ENCODE results near the gene MYO1D.

MYO1D gene

DNA sequence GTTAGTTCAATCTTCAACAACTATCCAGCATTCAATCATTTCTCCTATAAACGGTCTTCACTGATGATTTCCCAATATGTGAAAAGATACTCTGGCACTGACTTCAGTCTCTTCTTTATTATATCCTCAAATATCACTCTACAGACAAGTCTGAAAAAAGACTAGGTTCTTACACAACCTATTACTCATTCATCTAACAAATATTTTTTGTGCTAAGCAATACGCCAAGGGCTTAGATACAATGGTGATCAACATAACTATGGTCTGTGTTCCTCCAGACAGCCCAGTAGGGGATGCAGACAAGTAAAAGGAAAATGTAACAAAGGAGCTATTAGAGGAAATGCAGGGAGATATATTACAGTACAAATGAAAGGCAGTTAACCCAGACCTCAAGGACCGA lies 63.9 kb downstream of the MYO1D start:
- DNase-seq = no peak

DNA sequence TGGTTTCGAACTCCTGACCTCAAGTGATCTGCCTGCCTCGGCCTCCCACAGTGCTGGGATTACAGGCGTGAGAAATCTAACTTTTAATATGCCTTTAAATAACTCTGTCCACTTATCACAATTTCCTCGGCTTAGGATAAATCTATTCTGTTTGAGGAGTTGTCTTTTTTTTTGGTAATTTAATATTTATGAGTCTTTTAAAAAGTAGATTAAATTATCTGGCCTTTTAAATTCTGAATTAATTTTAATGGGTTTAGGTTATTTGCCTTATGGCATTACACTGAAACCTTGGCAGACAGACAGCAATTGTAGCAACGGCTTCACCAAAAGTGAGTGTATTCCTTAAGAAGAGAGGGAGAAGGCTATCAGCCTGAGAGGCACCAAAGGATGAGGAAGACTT lies 66.2 kb downstream of the MYO1D start:
- no peak for DNase-seq

DNA sequence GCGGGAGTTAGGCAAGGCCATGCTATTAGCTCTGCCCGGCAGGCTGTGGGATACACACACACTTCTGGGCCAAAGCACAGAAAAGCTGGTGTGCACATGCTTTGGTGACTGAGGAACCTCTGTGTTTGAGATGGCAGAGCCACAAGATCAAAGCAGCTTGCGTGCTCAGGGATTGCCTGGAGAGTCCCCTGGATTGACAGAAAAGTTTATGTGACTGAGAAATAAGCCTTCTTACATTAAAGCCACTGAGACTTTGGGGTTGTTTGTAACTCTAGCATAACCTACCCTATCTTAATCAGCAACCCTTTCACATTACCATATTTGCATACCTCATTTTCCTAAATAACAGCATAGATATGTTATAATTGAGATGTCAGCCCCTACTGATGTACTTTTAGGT lies 69.3 kb downstream of the MYO1D start:
- no peak for DNase-seq

DNA sequence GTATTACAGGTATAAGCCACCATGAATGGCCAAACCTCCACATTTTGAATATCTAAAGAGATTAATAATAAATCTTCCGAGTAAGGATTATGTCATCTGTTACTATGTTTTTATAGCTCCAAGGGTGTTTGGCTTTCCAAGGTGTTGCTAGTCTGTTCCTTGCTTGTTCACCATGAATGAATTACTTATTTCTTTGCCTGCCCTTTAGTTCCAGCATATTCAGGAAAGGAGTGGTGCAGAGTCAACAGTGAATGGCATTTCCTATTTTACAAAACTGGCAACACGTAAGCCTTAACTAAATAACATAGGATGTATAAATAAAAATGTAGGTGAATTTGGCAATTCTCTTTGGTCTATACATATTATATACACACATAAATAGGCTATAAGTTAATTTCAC lies 70.3 kb downstream of the MYO1D start:
- DNase-seq = no peak

DNA sequence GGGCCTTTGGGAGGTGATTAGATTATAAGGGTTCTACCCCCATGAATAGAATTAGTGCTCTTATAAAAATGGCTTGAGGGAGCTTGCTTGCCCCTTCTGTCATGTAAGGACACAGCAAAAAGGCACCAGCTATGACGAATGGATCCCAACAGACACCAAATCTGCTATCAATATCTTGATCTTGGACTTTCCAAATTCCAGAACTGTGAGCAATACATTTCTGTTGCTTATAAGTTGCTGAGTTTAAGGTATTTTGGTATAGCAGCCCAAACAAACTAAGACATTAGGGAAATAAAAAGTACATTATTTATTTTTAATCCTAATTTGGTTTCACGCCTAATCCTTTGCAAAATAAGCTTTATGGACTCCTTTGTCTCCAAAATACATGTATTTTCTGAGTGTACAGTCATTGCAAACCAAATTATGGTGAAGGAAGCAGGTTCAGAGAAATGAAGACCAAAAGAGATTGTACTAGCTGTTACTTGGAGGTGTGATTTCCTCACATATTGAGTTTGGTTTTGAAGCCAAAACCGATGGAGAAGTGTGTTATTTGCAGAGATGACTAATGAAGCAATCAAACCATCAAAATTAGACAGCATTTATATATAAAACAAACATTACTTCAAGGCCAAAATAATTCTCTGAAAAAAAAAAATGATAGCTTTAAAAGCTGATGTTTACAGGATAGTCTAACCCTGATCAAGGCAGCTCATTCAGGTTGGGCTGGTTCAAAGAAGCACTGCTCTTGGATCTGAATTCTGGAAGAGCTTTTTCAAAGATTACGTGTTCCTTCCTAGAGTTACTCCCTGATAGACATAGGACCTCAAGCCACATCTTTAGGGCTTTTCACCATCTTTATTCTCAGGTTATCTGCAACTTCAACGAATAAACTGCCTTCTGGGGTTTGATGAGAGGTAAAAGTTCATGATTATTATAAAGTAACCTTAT lies 71.6 kb downstream of the MYO1D start:
- no peak for DNase-seq

DNA sequence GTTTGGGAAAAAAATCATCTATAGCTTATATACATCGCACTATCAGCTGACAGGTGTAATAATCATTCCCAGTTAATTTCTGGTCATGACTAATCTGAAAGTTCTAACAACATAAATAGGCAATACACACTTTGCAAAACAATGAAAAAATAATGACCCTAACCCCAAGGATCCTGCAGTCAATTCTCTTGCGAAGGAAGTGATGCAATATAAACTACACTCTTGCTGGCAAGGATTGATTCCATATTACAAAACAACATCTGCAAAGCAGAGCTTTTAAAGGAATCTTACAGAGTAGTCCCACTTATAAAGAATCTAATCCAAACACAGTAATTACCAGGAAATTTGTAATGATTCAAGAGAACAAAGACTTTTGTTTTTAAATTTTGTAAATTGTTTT lies 73.4 kb downstream of the MYO1D start:
- no peak for DNase-seq

DNA sequence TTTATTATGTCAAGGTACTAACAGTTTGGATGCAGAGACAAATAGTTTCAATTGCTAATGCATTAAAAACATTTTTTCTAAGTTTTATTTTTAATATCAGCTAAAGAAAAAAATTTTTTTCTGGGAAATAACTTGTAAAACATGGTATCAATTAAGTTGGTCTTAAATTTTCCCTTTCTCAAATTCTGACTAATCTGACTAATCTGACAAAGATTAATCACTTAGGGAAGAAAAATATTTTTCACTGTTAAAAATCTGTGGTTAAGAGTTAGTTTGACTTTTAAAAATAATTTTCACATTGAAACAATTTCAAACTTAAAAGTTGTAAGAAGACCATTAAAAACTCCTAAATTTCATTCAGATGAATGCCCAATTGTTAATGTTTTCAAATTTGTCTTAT lies 74.6 kb downstream of the MYO1D start:
- no peak for DNase-seq

DNA sequence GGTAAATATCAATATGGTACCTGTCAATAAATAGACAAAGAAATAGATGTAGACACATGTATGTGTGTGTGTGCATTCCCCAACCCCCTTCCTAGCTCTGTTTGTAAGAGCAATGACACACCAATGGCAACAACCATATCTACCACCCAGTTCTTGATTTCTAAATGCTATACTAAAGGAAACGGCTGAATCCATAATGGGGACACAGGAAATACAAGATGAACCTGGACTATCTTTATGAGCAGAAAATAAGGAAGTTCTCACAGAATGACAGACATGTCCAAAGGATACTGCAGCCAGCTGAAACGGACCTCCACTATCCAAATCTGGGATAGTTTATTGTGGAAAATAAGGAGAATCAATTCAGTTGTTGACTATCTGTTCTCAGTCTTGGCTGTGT lies 75.3 kb downstream of the MYO1D start:
- DNase-seq = no peak

DNA sequence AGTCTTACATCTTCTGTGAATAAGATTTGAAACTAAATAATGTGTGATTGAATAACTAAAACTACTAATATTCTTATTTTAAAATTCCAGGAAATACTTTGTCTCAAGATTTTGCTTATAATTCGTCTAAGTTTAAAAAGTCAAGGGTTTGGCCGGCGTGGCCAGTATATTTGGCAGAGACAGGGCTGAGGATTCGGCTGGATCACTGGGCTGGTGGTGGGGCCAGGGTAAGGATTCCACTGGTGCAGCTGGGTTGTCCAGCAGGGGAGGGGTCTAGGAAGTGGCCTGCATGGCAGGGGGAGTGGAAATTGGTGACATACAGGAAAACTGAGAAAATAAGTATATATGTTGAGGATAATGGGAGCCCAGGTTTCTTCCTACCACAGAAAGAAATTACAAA lies 75.7 kb downstream of the MYO1D start:
- DNase-seq = no peak

DNA sequence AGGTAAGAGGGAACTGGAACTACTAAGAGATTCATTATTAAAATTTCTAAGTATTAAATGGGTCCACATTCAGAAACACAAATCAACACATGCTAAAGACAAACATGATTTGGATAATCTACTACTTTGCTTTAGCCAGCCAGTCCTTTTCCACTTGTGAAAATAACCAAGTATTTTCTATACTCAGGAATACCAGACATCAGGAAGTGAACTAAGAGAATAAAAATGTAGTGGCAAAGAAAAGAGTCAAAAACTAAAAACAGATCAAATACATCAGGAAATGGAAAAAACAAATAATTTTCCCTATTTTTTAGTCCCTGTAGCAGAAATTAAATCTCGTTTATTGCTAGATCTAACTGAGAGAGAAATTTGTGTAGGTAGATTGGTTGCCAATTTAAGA lies 78.0 kb downstream of the MYO1D start:
- no peak for DNase-seq

DNA sequence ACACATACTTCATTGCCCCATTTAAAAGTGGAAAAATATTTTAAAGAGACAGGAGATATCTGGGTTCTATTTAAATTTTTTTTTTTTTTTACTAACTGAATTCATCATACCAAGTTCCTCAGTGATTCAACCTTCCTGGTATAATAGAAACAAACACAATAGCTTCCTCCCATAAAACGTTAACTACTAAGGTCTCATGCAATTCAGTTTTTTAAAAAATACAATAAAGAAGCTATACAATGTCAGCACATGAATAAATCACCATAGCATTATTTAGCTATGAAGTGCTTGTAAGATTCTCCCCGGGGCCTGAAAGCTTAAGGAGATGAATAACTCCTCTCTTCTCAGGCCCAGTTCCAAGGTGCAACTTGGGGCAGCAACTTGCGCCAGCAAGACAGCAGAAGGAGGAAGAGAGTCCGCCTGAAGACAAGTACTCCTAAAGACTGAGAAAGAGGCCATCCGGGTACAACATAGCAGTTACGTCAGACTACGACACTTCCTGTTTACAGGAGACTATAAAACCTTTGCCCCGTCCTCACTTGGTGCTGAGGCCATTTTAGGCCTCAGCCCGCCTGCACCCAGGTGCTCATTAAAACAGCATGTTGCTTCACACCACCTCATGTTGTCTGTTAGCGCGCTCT lies 81.5 kb downstream of the MYO1D start:
- no peak for DNase-seq

DNA sequence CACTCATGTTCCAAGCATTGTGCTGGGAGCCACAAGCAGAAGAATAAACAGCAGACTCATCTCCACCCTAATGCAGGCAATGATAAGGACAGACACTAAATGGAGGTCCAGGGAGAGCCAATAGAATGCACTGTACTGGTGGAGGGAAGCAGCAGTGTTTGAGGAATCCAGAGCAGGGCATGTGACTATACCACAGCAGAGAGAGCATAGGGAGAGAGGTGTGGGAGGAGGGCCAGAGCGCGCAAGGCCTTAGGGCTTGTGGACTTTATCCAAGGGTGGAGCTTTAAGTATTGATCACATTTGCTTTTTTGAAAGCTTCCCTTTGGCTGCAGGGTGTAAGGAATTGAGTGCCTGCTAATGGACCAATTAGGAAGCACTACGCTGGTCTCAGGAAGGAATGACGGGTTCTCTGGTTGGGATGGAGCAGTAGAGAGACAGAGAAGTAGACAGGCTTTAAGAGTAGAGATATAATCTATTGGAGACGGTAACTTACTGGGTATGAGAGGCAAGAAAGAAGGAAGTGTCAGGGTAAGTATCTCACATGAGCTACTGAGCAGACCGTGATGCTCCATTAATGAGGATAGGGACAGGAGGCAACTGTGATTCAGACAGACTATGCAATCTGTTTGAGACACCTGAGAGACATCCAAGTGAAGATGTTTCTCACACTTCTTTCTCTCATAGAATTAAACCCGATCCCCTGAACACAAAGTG lies 82.2 kb downstream of the MYO1D start:
- no peak for DNase-seq

DNA sequence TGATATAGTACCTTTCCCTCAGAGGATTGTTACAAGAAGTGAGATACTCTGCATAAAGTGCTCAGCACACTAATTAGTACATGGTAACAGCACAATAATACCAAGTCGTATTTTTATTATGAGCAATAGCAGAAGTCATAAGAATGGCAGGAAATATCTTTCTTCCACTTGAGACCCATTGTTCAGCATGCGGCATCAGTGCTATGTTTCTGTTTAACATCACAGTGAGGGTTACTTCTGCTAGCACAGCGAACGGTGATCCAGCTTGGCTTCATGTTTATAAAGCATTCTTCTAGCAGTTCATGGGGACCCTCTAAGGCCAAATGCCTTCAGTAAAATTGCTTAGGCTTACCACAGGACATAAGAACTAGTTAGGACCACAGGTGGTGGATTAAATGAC lies 83.1 kb downstream of the MYO1D start:
- no peak for DNase-seq

DNA sequence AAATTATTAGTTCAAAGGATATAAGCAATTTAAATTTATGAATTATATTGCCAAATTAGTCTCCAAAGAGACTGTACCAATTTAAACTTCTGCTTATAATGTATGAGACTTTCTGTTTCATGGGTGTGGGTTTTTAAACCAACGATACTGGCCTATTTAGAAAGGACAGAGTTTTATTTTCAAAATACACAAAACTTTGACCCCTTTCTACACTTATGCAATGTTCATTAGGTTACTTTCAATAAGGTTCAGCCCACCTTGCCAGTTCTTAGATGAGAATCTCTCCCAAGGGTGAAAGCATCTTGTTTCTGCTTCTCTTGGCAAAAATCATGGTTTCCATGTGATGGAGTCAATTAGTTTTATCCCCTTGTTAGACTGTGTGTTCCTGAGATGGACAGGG lies 84.7 kb downstream of the MYO1D start:
- no peak for DNase-seq

DNA sequence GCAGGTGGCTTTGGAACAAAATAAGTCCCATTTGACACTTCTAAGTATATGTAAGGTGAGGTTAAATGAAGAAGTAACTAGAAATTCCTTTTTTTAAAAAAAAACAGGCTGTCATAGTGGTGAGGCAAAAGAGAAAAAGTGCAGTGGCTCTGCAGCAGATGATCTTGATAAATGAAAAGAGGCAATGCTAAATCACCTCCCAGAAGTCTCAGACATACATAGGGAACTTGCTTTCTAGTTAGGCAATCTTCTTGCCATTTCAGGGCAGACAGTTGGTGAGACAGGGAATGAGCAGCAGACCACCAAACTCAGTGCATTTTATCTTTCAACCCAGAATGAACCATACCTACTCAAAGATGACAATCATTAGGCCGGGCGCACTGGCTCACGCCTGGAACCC lies 90.8 kb downstream of the MYO1D start:
- no peak for DNase-seq

DNA sequence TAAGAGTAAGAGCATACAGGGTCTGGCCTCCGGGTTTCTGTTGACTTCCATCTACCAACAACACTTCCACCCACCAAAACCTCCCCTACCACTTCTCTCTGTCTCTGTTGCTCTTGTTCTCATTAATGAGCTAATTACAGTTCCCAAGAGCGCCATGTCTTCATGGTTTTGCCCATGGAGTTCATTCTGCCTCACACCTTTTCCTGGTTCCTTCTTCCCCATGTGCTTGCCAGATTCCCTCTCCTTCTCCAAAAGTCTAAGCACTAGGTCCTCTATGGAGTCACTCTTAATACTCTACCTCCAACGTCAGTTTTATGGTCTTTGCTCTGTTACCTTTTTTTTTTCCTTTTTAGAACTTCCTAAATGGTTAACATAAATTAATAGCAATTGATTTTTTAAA lies 92.8 kb downstream of the MYO1D start:
- no peak for DNase-seq

DNA sequence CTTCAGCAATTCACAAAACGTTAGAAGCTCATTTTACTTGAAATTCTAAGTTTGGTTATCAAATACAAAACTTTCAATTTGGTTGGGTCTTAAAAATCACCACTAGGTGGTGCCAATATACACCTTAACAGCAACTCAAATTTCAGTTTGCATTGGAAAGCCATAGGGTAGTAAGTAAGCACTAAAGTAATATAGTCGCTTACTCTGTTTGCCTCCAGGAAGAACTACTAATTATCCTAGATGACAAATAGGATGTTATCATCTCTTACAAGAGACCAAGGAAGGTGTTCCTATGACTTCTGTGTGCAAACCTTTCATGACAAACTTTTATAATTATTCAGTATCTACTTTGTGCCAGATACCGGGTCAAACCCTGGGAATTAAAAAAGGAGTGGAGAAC lies 93.3 kb downstream of the MYO1D start:
- no peak for DNase-seq

DNA sequence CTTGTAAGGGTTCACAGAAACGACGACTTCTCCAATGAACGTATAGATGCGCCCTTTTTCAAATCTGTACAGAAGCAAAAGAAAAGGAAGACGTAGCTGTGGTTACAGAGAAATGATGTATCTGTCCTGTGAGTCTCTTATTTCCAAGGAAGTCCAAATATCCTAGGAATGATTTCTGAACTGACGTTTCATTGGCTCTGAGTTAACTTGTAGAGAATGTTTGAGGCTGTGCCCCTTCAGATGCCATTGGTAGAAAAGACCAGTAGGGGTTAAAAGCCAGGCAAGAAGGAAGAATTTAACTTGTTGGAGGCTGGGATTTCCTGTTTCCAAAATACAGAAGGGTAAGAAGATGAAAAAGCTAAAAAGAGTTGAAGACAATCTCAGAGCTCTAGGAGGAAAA lies 96.2 kb downstream of the MYO1D start:
- DNase-seq = no peak

DNA sequence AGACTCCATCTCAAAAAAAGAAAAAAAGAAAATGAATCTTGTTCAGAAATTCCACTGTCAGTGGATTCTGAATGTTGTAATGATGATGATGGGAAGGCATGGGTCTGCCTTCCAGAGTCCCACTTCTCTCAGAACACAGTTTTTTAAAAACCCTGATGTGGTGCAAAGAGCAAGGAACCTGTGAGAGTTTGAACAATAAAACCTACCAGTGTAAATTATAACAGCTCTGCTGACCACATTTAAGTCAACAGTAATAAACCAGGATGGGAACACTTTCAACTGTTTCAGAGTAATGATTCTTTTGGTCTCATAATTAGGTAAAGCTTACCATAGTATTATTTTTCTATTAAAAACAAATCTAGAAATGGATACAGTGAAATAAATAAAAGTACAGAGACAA lies 99.0 kb downstream of the MYO1D start:
- no peak for DNase-seq

DNA sequence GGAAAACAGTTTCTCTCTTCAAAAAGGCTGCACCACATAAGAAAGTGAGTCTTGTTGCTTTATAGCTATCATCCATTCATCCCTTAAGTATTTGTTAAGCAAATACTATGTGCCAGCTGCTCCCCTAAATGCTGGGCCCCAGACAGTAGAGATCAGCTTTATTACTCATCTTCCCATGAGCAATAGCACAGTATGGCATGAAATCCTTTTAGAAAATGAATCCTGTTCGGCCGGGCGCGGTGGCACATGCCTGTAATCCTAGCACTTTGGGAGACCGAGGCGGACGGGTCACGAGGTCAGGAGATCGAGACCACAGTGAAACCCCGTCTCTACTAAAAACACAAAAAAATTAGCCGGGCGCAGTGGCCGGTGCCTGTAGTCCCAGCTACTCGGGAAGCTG lies 99.5 kb downstream of the MYO1D start:
- DNase-seq = no peak

DNA sequence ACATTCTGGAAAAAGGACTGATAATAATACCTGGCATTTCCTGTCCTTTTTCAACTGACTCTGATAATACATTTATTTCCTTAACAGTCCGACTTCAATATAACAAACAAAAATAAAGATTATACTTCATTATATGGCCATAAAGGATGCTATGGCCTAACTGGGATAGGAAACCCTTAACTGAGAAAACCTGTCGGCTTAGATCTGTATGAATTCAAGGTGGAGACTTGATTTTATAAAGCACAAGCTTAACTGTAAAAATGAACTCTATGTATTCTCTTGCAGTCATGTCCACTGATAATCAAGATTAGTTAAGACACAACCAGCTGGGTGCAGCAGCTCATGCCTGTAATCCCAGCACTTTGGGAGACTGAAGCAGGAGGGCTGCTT lies 102.2 kb downstream of the MYO1D start:
- DNase-seq = no peak

DNA sequence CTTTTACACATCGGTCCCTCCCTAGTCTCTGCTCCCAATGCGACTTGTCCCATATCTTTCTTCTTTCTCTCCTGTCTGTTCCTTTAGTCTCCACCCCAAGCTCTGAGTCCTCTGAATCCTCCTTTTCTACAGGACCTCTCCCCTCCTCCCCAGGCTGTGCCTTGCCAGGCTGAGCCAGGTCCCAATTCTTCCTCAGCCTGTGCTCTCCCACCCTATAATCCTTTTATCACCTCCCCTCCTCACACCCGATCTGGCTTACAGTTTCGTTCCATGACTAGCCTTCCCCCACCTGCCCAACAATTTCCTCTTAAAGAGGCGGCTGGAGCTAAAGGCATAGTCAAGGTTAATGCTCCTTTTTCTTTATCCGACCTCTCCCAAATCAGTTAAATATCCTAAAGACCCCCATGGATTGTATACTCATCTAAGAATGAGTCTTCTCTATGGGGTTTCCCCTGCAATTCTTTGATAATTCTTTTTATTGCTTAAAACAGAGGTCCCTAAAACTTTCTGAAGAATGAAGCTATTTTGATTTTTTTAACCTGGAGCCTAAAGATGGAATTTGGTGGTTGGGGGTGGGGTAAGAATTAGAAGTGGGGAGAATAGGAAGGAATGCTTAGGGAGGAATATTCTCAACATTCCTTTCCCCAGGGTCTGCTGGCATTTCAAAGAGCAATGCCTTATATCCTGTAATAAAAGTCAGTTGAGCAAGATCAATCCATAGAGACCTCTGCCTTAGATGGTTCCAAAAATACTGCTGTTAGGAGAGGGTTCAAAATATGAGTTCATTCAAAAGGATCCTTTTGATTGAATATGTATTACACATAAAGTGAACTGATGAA lies 102.8 kb downstream of the MYO1D start:
- DNase-seq = no peak

DNA sequence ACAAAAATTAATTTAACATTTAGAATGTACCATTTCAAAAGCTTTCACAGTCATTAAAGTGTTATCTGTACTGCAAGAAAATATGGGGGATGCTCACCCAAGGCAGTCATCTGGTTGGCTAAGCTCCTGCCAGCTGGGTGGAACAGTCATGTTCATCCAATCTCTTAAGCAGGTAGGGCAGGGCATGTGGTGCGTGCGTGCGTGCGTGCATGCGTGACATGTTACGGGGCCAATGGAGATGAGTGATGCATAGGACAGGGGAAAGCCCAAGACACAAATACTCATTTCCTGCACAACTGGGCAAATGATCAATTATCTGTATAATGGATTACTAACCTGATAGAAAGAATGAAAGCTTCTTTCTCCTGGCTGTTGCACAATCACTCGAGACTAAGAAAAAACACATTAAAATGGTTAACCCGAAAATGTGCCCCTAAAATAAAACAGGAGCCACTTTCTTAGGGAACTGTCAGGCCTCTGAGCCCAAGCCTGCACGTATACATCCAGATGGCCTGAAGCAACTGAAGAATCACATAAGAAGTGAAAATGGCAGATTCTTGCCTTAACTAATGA lies 104.4 kb downstream of the MYO1D start:
- DNase-seq = no peak
